ENCODE measurements around the gene PRKCA. TPM values are rescaled to one million over a fixed set of nuclear protein-coding genes. Genes with fewer than 3 reads are reported as not detected.

Gene PRKCA
- total RNA-seq, 1 donor from 2014 or later = 2.2 TPM

GRCh38 chr17:66460558-66460957 is 158.1 kb downstream of the PRKCA start:
- H3K4me3 Mint-ChIP-seq = no peak overlapping the region
- ATAC-seq (ENCODE audit: low read depth) = no peak
- ChIA-PET CTCF (no interaction called here), POLR2A (no interaction called here)
- TF ChIP-seq CTCF (IDR thresholded peaks at IDR 0.05) = no peak
- H3K27ac Mint-ChIP-seq = no peak overlapping the region
- no peaks in the 10 kb centered on the region for H3K4me1 Mint-ChIP-seq
- peaks cover 9% of the 10 kb centered on the region for H3K9me3 Mint-ChIP-seq
- no peaks in the 10 kb centered on the region for H3K36me3 Mint-ChIP-seq (ENCODE audit: low read depth)
- intact Hi-C loops (cut with micrococcal nuclease) = no loop called here
- no peak for DNase-seq
- H3K27me3 Mint-ChIP-seq = no peaks in the 10 kb centered on the region

- ATAC-seq (ENCODE audit: low read depth) (no peak), DNase-seq (no peak)
- Mint-ChIP-seq H3K9me3 (peaks cover 9% of the 10 kb centered on the region), H3K4me3 (no peak overlapping the region), H3K36me3 (ENCODE audit: low read depth) (no peaks in the 10 kb centered on the region), H3K4me1 (no peaks in the 10 kb centered on the region), H3K27ac (no peak overlapping the region), H3K27me3 (no peaks in the 10 kb centered on the region)
- ChIA-PET CTCF (interaction anchor here (0.9 kb wide), 1 partner anchor 105 kb away, joined by 3 read pairs; no protein-coding TSS in a partner anchor), POLR2A (no interaction called here)
- no peak for TF ChIP-seq CTCF (IDR thresholded peaks at IDR 0.05)
- intact Hi-C loops (cut with micrococcal nuclease) = no loop called here
Observed at GRCh38 chr17:66461343-66461995, 159.1 kb downstream of the PRKCA start.

GRCh38 chr17:66462010-66462409 is 159.6 kb downstream of the PRKCA start:
- H3K9me3 Mint-ChIP-seq = peaks cover 9% of the 10 kb centered on the region
- peaks cover 2% of the 10 kb centered on the region for H3K27me3 Mint-ChIP-seq
- no peak overlapping the region for H3K27ac Mint-ChIP-seq
- H3K36me3 Mint-ChIP-seq (ENCODE audit: low read depth) = no peaks in the 10 kb centered on the region
- no peak overlapping the region for H3K4me3 Mint-ChIP-seq
- no peak for TF ChIP-seq CTCF (IDR thresholded peaks at IDR 0.05)
- peaks cover 1% of the 10 kb centered on the region for H3K4me1 Mint-ChIP-seq
- ChIA-PET CTCF (interaction anchor here (0.9 kb wide), 1 partner anchor 105 kb away, joined by 3 read pairs; no protein-coding TSS in a partner anchor), POLR2A (no interaction called here)
- intact Hi-C loops (cut with micrococcal nuclease) = no loop called here
- ATAC-seq (ENCODE audit: low read depth) (no peak), DNase-seq (no peak)

GRCh38 chr17:66464921-66465320 is 162.5 kb downstream of the PRKCA start:
- ChIA-PET POLR2A (no interaction called here), CTCF (no interaction called here)
- H3K9me3 Mint-ChIP-seq = no peaks in the 10 kb centered on the region
- peaks cover 2% of the 10 kb centered on the region for H3K27me3 Mint-ChIP-seq
- H3K4me1 Mint-ChIP-seq = peaks cover 14% of the 10 kb centered on the region
- intact Hi-C loops (cut with micrococcal nuclease) = no loop called here
- H3K27ac Mint-ChIP-seq = no peak overlapping the region
- no peak for TF ChIP-seq CTCF (IDR thresholded peaks at IDR 0.05)
- DNase-seq (no peak), ATAC-seq (ENCODE audit: low read depth) (no peak)
- H3K36me3 Mint-ChIP-seq (ENCODE audit: low read depth) = no peaks in the 10 kb centered on the region
- H3K4me3 Mint-ChIP-seq = no peak overlapping the region

GRCh38 chr17:66465701-66466100 is 163.3 kb downstream of the PRKCA start:
- Mint-ChIP-seq H3K4me1 (peaks cover 17% of the 10 kb centered on the region), H3K4me3 (no peak overlapping the region), H3K27me3 (peaks cover 2% of the 10 kb centered on the region), H3K9me3 (no peaks in the 10 kb centered on the region), H3K27ac (no peak overlapping the region), H3K36me3 (ENCODE audit: low read depth) (no peaks in the 10 kb centered on the region)
- ATAC-seq (ENCODE audit: low read depth) (no peak), DNase-seq (no peak)
- CTCF ChIA-PET = no interaction called here
- TF ChIP-seq CTCF (IDR thresholded peaks at IDR 0.05) = no peak
- intact Hi-C loops (cut with micrococcal nuclease) = no loop called here
- POLR2A ChIA-PET = no interaction called here
